Psoas muscle (tissue), 8 donors: ENCODE data around the gene CHCHD3. TPM values are rescaled to one million over a fixed set of nuclear protein-coding genes. Genes with fewer than 3 reads are reported as not detected.

Experiments used
- ATAC-seq, 4 donors: fragments of 200-7000 bp; cut with Tn5 transposase; one replicate each; pipeline ENCODE4 v1.9.1; 2020; ENCODE audit warnings: moderate library complexity in 3 of 4, mild to moderate bottlenecking in 2 of 4
- DNase-seq, 2 donors: peaks; one replicate each; pipeline ENCODE4 v3.0.0-alpha.2; 2020
- H3K27ac ChIP-seq: fragments of 200-600 bp; one replicate; pipeline ENCODE4 v1.8.0; 2022
- H3K27me3 ChIP-seq, 3 donors: fragments of 200-600 bp in 1 of 3; one replicate each; pipeline versions ENCODE4 v1.6.1 to v1.8.0; 2013 to 2022; ENCODE audit warnings: low read length in 2 of 3, mild to moderate bottlenecking in 2 of 3, moderate library complexity in 1 of 3; ENCODE audit not compliant: insufficient read depth in 3 of 3
- H3K36me3 ChIP-seq, 2 donors: fragments of 200-600 bp in 1 of 2; one replicate each; pipeline versions ENCODE4 v1.6.1 to v1.8.0; 2013 to 2022; ENCODE audit warnings: low read depth in 1 of 2, mild to moderate bottlenecking in 1 of 2, moderate library complexity in 1 of 2; ENCODE audit not compliant: insufficient read depth in 1 of 2
- H3K4me1 ChIP-seq: fragments of 200-600 bp; one replicate; pipeline ENCODE4 v1.8.0; 2022
- H3K4me3 ChIP-seq: fragments of 200-600 bp; one replicate; pipeline ENCODE4 v1.8.0; 2022; ENCODE audit warnings: mild to moderate bottlenecking
- H3K9me3 ChIP-seq: fragments of 200-600 bp; one replicate; pipeline ENCODE4 v1.8.0; 2022
- CTCF ChIP-seq: fragments of 200-600 bp; IDR thresholded peaks from one replicate; pipeline ENCODE4 v1.8.0; 2022; ENCODE audit warnings: antibody characterized with exemption
- WGBS, 3 donors: extraction: QIAGEN DNeasy Blood & Tissue Kit; methylation state at CpG; one replicate each; pipeline versions ENCODE4 v1.1.6 to v1.1.7; 2013; 5-methylcytosine and 5-hydroxymethylcytosine counted together
- intact Hi-C, 2 donors: fragments of 100-400 bp; cut with DNase I; formaldehyde crosslinking; loops; one replicate each; pipeline versions ENCODE4 v1.11.0 to v1.14.2; 2022
- polyA plus RNA-seq, 3 donors: library from polyadenylated mRNA; stranded (reverse); fragments of 200-250 nt; gene quantifications; one replicate each; pipeline ENCODE4 v1.2.3, GENCODE V29; 2013
- total RNA-seq, 4 donors: library from RNA; stranded (reverse); fragmentation: NEBNext Ultra II Directional in 2 of 4; extraction: Animal tissue kit (Norgen Biotek cat#: 25700) in 2 of 4; gene quantifications; one replicate each; pipeline versions ENCODE4 v1.2.1 to v1.2.4, GENCODE V29; 2021 to 2023
- donor health status: healthy with polysubstance abuse.
- donor health status: DM: no; HTN: no; CAD: no; lungs with moderate emphysema.
- donor health status: Bipolar disorder and iron deficiency.
- donor health status: healthy.
- donor health status: DM: yes; HTN: yes; CAD: no.
- donor health status: DM: no; HTN: no; CAD: no.
- donor health status: DM: no; HTN: no; CAD: no.
- donor health status: DM: yes; HTN: yes; CAD: no.

Gene CHCHD3
- total and polyA plus RNA-seq, 7 donors = 129 to 206 (median 184) TPM

- WGBS, 3 donors = 92 to 95% (median 92%) methylated on average over 3 of the region's 3 CpGs
- no peak for TF ChIP-seq CTCF
- Histone ChIP-seq H3K36me3 (no peaks in the 10 kb centered on the region), H3K4me3 (no peak overlapping the region), H3K4me1 (no peaks in the 10 kb centered on the region), H3K27me3 (no peaks in the 10 kb centered on the region), H3K9me3 (no peaks in the 10 kb centered on the region), H3K27ac (no peak overlapping the region)
- DNase-seq (no peak), ATAC-seq (no peak)
- intact Hi-C loops = no loop called here
These were observed 10.1 kb upstream of the CHCHD3 start for GRCh38 chr7:133091943-133092464.

- Histone ChIP-seq H3K9me3 (no peaks in the 10 kb centered on the region), H3K27ac (no peak overlapping the region), H3K4me3 (peak overlapping the region; percentile 86), H3K4me1 (peaks cover 30% of the 10 kb centered on the region), H3K27me3 (no peaks in the 10 kb centered on the region), H3K36me3 (peaks cover 0 to 3% of the 10 kb centered on the region in 2 donors)
- intact Hi-C loops = no loop called here
- WGBS, 3 donors = 84 to 89% (median 88%) methylated on average over 3 of the region's 3 CpGs
- no peak for TF ChIP-seq CTCF
- no peak for ATAC-seq
- DNase-seq = no peak
These were observed 488 bp upstream of the CHCHD3 start for GRCh38 chr7:133082390-133082766.

- DNase-seq (peak in 1 of 2 donors; percentile 15), ATAC-seq (peak in 3 of 4 donors; percentile 2 to 51 (median 41))
- Histone ChIP-seq H3K4me1 (peaks cover 42% of the 10 kb centered on the region), H3K9me3 (no peaks in the 10 kb centered on the region), H3K27ac (peak overlapping the region; percentile 87), H3K36me3 (peaks cover 0 to 3% of the 10 kb centered on the region in 2 donors), H3K4me3 (peak overlapping the region; percentile 86), H3K27me3 (no peaks in the 10 kb centered on the region)
- TF ChIP-seq CTCF = no peak
- 1 to 4% (median 2%) methylated on average over 8 of the region's 8 CpGs for WGBS, 3 donors
- intact Hi-C loops = no loop called here
These were observed 731 bp downstream of the CHCHD3 start for GRCh38 chr7:133081119-133081598.

GRCh38 chr7:133079296-133079695, 2.6 kb downstream of the CHCHD3 start:
- DNase-seq (no peak), ATAC-seq (no peak)
- 67 to 70% (median 67%) methylated on average over 5 of the region's 5 CpGs for WGBS, 3 donors
- TF ChIP-seq CTCF = no peak
- Histone ChIP-seq H3K36me3 (peaks cover 3 to 5% of the 10 kb centered on the region in 2 donors), H3K4me3 (no peak overlapping the region), H3K9me3 (no peaks in the 10 kb centered on the region), H3K27me3 (no peaks in the 10 kb centered on the region), H3K4me1 (peaks cover 54% of the 10 kb centered on the region), H3K27ac (no peak overlapping the region)
- intact Hi-C loops = no loop called here

- Histone ChIP-seq H3K27ac (peak overlapping the region; percentile 33), H3K4me1 (peaks cover 54% of the 10 kb centered on the region), H3K4me3 (no peak overlapping the region), H3K27me3 (no peaks in the 10 kb centered on the region), H3K9me3 (no peaks in the 10 kb centered on the region), H3K36me3 (peaks cover 3 to 5% of the 10 kb centered on the region in 2 donors)
- DNase-seq (no peak), ATAC-seq (peak; percentile 13 to 41 (median 28))
- WGBS, 3 donors = 30 to 54% (median 32%) methylated on average over 4 of the region's 4 CpGs
- no peak for TF ChIP-seq CTCF
- intact Hi-C loops = no loop called here
These were observed 4.5 kb downstream of the CHCHD3 start for GRCh38 chr7:133077394-133077793.
